Activated T-helper 9 cell treated with anti-CD3 and anti-CD28 coated beads, Interleukin-2, amount 50 U/mL, for 16 hours (primary cell): ENCODE data around the gene FXYD1.
"Not testable (repeated sequence)": the region's sequence is repeated elsewhere in the genome, so short reads cannot be mapped to it uniquely, and the experiment has no call there.

Source experiments
- DNase-seq: peaks from one replicate; pipeline ENCODE4 v3.0.0-alpha.2; 2020; ENCODE audit warnings: low read depth

Gene FXYD1

DNA sequence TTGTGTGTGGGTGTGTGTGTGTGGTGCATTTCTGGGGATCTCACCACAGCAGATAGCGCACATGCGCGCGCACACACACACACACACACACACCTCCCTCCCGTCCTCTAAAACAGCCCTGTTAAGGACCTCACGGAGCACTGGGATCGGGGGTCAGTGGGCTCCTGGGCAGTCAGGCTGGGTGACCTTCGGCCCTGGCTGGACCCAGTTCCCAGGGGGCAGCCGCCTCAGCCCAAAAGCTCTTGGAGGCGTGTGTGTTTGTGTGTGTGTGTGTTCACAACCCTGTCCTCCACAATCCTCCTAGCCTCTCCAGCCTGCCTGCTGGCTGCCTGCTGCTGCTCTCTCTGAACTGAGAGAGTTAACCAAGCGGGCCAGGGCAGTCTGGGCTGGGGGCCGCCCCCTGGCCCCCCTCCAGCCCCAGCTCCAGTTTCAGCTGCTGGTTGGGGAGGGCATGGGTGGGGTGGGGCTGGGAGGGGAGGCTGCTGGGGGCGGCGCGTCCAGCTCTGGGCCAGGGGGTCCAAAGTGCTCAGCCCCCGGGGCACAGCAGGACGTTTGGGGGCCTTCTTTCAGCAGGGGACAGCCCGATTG is at the start of gene FXYD1:
Gene FXYD1 (plus strand): TSS at position 520 of the 588 bp plus-strand sequence. CDS start 1,256 bp downstream, outside the sequence.
- no peak for DNase-seq

DNA sequence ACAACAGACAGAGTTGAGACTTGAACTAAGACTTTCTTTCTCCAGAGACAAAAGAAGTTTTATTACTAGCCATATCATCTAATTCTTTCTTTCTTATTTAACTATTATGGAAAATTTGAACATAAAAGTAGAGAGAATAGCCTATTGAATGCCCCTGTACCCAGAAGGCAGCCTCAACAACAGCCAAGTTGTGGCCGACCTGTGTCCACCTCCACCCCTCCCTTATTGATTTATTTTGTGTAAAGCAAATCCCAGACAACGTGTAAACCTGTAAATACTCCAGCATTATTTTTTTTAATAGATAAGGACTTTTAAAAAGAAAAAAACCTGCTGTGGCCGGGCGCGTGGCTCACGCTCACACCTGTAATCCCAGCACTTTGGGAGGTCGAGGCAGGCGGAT is 49.1 kb upstream of the FXYD1 start:
- DNase-seq, result no peak

DNA sequence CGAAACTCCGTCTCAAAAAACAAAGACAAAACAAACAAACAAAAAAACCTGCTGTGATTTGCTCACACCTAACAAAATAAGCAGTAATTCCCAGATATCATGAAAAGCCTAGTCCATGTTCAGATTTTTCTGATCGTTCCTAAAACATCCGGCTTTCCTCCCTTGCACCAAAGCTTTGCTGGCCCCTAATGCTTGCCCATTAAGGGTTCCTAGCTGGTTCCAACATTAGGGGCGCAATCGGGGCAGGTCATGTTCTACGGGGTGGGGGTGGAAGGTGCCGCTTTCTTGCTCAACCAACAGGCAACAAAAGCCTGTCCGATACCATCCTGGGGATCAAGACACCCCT is 48.5 kb upstream of the FXYD1 start:
- no peak for DNase-seq

DNA sequence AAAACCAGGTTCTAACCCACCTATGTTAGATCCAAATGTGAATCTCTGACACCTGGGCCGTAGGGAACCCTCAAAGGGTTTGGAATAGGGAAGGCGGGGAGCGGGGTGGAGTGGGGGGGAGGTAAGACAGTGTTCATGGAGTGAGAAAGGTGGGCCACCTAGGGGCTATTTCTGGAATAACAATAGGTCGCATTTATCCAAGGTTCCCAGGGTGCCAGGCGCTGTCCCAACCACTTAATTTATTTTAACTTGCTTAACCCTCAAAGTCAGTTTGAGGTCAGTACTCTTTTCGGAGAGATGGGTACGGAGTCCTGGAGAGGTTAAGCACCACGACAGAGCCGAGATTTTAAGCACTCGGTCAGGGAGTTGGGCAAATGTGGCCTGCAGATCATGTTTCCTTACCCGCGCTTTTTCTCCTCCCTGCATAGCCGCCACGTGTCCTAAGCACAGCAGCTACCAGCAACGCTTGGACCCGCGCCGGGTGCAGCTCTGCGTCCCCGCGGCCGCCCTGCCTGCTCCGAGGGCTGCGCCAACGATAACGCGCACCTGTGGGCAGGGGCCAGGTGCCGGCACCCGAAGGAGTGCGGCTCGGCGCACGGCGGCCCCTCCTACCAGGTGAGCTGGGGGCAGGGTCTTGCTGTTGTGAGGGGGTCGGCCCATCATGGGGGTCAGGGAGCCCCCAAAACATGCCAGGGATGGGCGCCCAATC is 48.0 kb upstream of the FXYD1 start:
- no peak for DNase-seq

DNA sequence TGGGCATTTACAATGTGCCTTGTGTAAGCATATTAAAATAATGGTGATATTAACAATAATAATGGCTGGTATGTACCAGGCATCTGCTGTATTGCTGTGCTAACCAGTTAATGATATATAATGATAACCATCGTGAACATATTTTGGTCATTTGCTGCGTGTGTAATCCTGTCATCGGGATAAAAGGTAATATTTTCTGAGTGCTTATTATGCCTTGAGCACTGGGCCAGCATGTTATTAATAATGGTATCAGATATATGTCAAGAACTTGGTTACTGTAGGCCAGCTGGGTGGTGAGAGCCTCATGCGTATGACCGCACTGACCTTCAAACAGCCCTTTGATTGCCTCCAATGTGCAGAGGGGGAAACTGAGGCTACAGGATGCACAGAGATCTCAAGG is 45.2 kb upstream of the FXYD1 start:
- DNase-seq, result no peak

DNA sequence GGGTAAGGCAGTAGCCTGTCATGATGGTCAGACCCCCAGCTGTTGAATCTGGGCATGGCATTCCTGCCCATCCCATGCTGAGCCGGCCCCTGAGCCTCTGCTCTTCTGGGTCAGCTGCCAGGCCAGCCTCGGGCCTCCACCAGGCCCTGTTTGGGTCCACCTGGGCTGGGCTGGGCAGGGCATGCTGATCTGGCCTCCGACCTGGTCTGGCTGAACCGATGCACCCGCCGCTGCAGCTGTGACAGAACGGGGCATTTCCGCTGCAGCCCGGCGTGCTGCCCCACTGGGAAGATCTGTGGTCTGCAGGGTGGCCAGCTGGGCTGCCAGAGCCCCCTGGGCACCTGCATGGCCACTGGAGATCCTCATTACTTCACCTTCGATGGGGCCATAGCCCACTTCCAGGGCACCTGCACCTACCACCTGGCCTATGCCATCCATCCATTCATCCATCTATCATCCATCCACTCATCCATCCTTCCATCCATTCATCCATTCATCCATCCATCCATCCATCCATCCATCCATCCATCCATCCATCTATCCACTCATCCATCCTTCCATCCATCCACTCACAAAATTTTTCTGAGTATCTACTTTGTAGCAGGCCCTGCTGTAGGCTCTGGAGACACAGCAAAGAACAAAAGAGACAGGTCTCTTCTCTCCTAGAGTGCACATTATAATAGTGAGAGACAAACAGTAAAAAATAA is 44.5 kb upstream of the FXYD1 start:
- no peak for DNase-seq

DNA sequence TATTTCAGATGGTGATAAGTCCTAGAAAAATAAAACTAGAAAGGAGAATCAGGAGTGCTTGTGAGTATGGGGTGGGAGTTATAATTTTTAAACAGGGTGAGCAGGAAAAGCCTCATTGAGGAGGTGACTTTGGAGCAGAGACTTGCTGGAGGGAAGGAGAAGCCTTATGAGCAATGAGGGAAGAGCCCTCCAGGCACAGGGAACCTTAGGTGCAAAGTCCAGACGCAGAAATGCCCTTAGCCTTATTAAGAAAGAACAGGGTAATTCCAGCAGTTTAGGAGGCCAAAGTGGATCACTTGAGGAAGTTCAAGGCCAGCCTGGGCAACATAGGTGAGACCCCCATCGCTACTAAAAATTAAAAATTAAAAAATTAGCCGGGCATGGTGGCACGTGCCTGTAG is 44.0 kb upstream of the FXYD1 start:
- DNase-seq, result no peak

DNA sequence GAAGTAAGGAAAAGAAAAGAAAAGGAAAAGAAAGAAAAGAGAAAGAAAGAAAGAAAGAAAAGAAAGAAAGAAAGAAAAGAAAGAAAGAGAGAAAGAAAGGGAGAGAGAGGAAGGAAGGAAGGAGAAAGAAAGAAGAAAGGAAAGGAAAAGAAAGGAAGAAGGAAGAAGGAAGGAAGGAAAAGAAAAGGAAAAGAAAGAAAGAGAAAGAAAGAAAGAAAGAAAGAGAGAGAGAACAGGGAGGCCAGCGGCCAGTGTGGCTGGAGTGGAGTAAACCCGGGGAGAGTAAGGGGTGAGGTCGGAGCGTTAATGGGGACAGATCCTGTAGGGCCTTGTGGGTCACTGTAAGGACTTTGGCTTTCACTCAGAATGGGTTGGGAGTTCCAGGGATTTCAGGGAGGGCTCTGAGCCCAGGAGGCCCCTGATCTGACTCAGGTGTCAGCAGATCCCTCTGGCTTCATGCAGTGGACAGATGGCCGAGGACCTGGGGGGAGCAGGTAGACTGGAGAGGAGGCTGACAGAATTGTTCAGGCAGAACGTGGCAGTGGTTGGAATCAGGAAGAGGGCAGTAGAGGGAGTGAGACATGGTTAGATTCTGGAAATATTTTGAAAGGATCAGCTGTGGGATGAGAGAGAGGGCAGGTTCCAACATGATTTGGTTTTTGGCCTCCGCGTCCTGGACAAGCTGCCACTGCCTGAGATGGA is 42.8 kb upstream of the FXYD1 start:
- no peak for DNase-seq

DNA sequence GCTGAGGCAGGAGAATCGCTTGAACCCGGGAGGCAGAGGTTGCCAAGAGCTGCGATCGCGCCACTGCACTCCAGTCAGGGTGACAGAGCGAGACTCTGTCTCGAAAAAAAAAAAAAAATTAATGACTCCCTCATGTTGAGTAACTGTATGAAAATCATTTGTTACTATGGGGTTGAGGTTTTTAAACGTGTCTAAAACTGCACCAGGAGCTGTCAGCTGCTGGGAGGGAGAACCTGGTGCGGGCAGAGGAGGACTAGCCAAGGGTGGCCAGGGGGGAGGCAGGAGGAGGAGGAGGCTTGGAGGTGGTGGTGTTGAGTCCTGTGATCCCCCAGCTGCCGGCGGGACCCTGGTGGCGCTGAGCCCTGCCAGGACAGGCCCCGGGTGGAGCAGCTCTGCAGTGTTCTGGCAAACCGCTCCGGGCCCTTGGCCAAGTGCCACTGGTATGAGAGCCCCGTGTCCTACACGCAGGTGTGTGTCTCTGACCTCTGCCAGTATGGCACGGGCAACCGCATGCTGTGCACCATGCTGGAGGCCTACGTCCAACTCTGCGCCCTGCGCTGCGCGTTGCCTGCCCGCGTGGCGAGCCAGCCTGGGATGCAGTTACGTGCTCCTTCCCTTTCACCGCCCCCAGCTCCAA is 40.1 kb upstream of the FXYD1 start:
- DNase-seq, result no peak

DNA sequence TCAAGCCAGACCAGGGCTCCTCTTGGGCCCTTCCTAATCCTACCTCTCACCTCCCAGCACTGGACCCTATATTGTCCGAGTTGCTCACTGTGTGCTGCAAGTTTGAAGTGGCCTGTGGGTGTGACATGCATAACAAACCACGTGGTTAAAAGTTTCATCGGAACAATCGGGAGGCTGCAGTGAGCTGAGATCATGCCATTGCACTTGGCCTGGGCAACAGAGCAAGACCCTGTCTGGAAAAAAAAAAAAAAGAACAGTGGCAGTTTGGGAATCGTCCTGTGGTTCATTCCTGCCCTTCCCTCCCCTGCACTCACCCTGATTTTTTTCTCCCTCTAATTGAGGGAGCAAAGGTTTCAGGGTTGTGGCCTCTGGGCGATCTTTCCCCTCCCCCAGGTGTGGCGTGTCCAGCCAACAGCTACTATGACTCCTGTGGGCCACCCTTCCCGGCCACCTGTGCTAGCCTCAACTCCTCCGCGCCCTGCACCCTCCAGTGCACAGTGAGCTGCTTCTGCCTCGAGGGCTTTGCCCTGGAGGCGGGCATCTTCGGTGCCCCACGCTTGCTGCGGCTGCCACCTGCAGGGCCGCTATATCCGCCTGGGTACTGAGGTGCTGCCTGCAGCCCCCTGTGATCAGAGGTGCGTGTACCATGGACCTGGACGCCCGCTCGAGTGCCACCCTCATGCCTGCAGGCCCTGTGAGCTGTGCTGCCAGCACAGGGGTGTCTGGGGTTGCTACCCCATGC is 39.3 kb upstream of the FXYD1 start:
- DNase-seq, result no peak

DNA sequence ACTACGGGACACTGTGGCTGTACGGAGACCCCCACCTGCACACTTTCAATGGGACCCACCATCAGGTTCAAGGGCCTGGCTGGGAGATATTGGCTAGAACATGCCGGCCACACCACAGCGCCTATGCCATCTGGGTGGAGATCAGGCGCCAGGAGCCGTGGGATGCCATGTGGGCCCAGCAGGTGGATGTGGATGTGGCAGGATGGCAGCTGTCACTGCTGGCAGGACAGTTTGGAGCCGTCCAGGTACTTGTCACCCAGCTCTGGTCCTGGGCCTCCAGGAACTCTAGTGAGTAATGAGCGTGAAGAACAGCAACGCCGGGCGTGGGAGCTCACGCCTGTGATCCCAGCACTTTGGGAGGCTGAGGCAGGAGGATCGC is 38.7 kb upstream of the FXYD1 start:
- no peak for DNase-seq

DNA sequence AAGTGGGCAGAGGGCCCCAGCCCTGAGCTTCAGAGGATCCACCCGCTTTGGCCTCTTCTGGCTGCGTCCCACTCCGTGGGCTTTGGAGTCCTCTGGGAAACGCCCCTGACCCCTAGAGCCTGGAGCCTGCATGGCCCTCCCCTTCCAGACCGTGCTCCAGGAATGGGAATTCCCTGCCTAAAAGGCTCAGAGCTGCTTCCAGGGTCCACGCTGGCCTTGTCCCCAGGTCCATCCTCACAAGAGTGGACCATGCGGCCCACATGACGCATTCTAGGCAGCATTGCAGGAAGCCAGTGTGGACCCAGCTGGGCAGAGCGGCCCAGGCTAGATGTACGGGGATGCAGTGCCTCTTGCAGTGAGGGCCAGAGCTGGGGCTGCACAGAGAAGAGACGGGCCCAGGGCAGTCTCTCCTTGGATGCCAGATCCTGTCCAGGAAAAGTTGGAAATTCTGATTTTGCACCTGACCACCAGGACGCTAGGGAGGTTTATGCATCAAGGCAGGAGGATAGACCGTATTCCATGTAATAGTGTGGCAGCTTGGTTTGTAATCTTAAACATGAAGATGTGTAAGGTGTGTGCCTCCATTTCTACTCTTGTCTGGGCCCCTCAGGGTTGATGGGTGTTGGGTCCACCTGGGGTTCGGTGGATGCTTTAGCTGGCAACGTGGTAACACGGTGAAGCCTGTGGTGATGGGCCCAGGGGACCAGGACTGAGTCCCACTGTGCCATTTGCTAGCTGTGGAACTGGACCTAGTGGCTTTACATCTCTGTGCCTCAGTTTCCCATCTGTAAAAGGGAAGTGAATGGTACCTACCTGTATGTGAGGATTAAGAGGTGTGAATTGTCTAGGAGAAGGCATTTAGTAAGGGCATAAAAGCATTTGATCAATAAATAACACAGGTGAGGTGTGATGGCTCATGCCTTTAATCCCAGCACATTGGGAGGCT is 37.8 kb upstream of the FXYD1 start:
- no peak for DNase-seq

DNA sequence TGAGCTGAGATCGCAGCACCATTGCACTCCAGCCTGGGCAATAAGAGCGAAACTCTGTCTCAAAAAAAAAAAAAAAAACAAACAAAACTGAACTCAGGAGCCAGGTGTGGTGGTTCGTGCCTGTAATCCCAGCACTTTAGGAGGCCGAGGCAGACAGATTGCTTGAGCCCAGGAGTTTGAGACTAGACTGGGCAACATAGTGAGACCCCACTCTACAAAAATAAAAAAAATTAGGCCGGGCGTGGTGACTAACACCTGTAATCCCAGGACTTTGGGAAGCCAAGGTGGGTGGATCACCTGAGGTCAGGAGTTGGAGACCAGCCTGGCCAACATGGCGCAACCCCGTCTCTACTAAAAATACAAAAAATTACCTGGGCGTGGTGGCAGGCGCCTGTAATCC is 36.7 kb upstream of the FXYD1 start:
- not testable (repeated sequence) for DNase-seq

DNA sequence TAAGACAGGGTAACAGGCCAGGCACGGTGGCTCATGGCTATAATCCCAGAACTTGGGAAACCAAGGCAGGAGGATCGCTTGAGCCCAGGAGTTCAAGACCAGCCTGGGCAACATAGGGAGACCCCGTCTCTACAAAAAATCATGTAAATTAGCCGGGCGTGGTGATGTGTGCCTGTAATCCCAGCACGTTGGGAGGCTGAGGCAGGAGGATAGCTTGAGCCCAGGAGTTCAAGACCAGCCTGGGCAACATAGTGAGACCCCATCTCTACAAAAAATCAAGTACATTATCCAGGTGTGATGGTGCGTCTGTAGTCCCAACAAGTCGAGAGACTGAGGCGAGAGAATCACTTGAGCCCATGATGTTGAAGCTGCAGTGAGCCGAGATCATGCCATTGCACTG is 35.0 kb upstream of the FXYD1 start:
- DNase-seq, result not testable (repeated sequence)

DNA sequence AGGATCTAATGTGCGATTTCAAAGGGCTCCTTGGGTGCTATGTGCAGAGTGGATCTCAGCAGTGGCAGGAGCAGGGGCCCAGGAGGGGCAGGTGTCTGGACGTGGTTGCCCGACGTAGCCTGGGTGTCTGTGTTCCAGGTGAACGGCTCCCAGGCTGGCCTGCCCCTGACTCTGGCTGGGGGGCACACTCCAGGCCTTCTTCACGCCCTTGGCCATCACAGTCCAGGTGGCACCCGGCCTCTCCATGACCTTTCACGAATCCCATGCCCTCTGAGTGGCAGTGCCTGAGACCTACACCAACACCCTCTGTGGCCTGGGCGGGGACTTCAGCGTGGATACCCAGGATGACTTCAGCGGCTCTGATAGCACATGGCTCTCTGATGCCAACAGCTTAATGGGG is 34.3 kb upstream of the FXYD1 start:
- DNase-seq, result no peak

DNA sequence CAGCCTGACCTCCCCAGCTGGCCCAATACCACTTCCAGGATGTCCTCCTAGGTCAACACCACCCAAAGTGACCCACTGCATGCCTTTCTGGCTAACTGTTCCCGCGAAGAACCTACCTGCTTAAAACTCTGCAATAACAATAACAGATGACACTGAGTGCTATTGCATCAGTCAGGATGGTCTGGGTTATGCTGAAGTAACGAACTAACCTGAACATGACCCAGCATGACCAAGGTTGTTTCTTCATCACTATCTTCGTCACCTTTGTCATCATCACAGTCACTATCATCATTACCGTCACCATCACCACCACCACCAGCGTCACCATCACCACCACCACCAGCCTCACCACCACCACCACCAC is 33.6 kb upstream of the FXYD1 start:
- no peak for DNase-seq

DNA sequence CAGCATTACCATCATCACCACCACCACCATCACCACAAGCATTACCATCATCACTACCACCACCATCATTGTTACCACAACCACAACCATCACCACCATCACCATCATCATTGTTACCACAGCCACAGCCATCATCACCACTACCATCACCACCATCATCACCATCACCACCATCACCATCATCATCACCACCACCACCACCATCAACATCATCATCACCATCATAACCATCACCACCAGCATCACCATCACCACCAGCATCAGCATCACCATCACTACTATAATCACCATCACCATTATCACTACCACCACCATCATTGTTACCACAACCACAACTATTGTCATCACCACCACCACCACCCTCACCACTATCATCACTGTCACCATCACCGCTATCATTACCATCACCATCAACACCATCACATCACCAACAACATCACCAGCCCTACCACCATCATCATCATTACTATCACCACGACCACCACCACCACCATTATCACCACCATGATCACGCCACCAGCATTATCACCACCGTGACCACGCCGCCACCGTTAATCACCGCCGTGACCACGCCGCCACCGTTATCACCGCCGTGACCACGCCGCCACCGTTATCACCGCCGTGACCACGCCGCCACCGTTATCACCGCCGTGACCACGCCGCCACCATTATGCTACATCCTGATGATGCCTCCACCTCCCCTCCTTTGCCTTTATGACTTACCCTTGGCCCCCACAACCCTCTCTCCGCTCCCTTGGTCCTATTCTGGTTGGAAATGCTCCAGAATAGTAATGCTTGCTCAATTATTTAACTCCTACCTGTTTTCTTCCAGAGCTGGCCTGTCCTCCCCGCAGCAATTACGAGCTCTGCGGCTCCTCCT is 33.0 kb upstream of the FXYD1 start:
- no peak for DNase-seq

DNA sequence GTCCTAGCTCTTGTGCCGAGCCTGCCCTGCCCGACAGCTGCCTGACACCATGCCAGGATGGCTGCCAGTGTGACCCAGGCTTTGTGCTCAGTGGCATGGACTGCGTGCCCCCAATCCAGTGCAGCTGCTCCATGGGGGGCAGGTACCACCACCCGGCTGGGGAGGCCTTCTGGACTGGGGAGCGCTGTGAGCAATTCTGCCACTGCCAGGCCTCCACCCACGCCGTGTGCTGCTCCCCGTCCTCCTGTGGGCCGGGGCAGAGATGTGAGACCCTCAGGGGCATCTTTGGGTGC is 32.4 kb upstream of the FXYD1 start:
- DNase-seq, result no peak

DNA sequence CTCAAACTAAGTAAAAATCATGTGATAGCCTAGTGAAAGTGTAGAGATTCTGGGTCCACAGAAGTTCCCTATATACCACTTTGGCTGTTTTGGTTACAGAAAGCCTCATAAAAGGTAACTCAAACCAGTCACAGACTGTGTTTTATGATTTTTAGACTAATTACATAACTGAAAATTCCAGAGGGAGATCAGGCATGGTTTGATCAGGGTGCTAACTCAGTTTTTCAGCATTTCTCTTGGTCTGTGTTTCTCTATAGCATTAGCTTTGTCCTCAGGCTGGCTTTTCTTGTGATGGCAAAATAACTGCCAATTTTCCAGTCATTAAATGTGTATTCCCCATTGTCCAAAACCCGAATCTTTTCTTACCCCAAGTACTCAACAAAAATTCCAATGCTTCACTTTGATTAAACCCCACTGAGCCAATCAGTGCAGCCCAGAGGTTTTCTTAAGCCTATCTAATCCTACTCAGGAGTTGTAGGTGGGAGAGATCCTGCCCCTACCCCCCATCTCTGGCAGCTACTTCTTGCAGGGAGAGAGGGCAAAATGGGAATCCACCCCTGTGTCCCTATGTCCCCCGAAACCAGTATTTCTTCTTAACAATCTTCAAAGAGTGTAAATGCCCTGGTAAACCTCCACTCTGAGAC is 31.6 kb upstream of the FXYD1 start:
- no peak for DNase-seq
